Fibroblast of the aortic adventitia (primary cell): ENCODE results near the gene HHAT. TPM values are rescaled to one million over a fixed set of nuclear protein-coding genes. Genes with fewer than 3 reads are reported as not detected.
A peak's percentile ranks its signal among the peaks of the same experiment; 100 is the strongest.

Source experiments
- DNase-seq: peaks from one replicate; pipeline ENCODE4 v3.0.0-alpha.2; 2010; ENCODE audit warnings: low read depth
- H3K4me3 ChIP-seq: 2 replicates; pipeline ENCODE4 v1.5.1; 2011; ENCODE audit warnings: low read depth, mild to moderate bottlenecking, control low read depth, low read length, moderate library complexity
- CTCF ChIP-seq: IDR thresholded peaks from 2 replicates; pipeline ENCODE4 v1.5.1; 2011; ENCODE audit warnings: mild to moderate bottlenecking, low read length, control low read depth, inconsistent platforms; ENCODE audit not compliant: insufficient read depth
- total RNA-seq: library from RNA; depleted of rRNA; stranded (reverse); fragments of >200 nt; gene quantifications from 2 replicates; pipeline ENCODE4 v1.2.3, GENCODE V29; 2012; ENCODE audit warnings: low replicate concordance

The HHAT gene
- total RNA-seq, 1 donor: 8.5 TPM

DNA sequence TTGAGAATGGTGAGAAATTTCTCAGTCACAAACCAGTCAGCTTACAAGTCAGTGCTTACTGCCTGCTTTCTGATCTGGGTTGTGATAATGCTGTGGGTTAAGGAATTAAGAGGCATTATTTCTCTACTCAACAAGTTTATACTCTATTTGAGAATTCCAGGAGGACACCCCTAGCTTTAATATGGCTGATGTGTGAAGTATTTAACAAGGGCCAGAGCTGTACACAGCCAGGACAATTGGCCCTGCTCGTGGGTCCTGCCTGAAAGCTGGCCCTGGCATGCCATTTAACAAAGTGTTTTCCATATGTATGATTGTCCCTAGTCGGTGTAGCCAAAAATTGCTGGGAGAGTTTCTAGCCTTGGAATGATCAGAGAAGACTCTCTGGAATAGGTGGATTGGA is 43.2 kb downstream of the HHAT start:
- no peak for TF ChIP-seq CTCF
- no peak for DNase-seq
- no peak overlapping the region for H3K4me3 ChIP-seq

- no peak for TF ChIP-seq CTCF
- no peak overlapping the region for H3K4me3 ChIP-seq
- DNase-seq: no peak
Measured at GRCh38 chr1:210372491-210372890, 43.8 kb downstream of the HHAT start.

GRCh38 chr1:210372931-210373627 is 44.4 kb downstream of the HHAT start:
- no peak for DNase-seq
- TF ChIP-seq CTCF: no peak
- no peak overlapping the region for H3K4me3 ChIP-seq

DNA sequence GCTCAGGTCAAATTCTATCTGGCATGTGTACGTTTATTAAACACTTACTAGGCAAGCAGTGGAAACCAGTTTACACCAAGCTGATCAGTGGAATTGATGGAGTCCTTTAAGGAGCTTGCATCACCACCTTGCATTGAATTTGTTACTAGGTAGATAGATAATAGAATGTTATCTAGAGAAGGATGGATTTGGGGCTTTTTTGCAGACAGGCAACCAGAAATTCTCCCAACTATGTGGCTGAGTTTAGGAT is 44.9 kb downstream of the HHAT start:
- DNase-seq: no peak

DNA sequence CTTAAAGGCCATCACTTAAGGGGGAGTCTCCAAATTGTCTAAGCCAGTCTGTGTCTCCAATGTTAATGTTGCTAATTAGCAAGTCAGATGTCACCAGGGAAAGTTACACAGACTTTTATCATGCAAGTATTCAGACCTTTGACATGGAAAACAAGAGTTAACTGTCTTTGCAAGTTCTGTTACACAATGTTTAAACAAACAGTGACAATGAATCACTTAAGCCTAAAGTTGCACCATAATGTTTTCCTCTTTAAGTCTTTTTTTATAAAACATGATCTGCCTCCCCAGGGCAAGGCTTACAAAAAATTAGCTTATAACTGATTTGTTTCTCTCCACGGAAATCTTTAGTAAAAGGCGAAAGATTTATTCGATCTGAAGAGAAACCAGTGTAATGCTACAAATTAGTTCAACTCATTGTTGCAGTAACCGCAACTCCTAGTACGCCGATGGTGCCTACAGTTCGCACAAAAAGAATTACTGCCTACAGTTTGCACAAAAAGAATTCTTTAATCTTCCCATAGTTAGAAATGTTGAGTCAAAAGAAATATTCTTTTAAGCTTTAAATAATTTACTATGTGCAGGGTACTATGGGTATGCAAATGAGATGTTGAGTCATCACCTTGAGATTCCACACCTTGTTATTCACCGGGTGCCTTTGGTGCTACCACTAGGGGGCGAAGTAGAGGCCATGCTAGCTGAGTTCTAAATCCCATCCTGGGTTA is 45.3 kb downstream of the HHAT start:
- TF ChIP-seq CTCF: peak; percentile 67
- DNase-seq: peak; percentile 71
- H3K4me3 ChIP-seq: no peak overlapping the region

More for the DNA sequence above, 44.9 kb downstream of the HHAT start:
- no peak for TF ChIP-seq CTCF
- no peak overlapping the region for H3K4me3 ChIP-seq

DNA sequence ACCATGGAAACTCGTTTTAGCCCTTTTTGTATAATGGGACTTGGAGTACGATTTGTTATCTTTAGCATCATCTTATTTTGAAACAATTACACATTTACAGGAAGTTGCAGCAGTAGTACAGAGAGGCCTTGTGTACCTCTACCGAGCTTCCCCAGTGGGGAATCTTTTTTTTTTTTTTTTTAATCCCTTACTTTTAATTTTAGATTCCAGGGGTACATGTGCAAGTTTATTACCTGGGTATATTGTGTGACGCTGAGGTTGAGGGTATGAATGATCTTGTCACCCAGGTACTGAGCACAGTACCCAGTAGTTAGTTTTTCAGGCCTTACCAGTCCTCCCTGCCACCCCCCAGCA is 45.9 kb downstream of the HHAT start:
- no peak for DNase-seq
- no peak for TF ChIP-seq CTCF
- no peak overlapping the region for H3K4me3 ChIP-seq
